ENCODE results near the gene TRIO. TPM values are rescaled to one million over a fixed set of nuclear protein-coding genes. Genes with fewer than 3 reads are reported as not detected.

Gene TRIO
- total and polyA plus RNA-seq, 2 donors (not counting 3 experiments of a cell fraction or from before 2014, with no cell fraction given) = 82.9 to 248 TPM

DNA sequence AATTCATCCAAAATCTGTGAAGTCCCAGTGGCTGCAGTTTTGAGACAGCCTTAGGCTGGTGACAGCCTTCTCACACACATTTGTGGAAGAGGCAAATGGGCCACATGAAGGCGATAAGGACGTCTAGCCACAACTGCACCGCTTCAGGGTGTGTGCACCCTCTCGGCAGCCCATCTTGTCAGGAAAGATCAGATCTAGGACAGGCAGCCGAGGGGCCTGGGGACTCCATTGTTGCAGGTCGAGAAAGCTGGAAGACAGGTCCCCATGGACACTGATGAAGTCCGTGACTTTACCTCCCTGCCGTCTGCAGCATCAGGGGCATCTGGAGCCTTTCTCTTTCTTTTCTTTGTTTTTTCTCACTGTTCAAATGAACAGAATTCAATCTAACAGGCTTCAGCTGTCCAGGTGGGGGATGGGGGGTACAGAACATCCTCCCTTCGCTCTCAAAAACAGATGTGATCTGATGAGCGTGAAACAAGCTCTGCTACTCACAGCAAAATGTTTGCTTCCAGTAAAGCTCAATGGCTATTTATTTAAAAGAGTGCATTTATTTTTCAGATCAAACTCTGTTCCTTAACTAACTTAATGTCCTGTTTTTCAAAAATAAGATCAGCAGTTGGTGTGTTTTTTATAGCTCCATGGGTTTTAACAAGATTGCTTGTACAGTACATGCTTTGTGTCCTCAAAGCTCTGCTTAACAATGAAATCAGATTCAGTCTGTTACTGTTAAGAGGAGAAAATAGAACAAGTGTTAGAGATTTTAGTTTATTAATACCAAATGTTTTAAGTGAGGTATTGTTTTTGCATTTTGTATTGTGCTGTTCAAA is 326.6 kb downstream of the TRIO start:
- H3K4me1 ChIP-seq (ENCODE audit: control insufficient read depth, extremely low read depth, insufficient read depth, low read length) = peaks cover under 1% of the 10 kb centered on the region
- TF ChIP-seq GATA2 (IDR thresholded peaks at IDR 0.05; ENCODE audit: insufficient read depth, insufficient read length, low read depth, low read length) (no peak), JUN (IDR thresholded peaks at IDR 0.05; ENCODE audit: borderline replicate concordance, insufficient read depth, insufficient read length, low read depth) (no peak), MYC (IDR thresholded peaks at IDR 0.05; ENCODE audit: low read depth, low read length) (no peak), EZH2 (IDR thresholded peaks at IDR 0.05; ENCODE audit: borderline replicate concordance, low read depth, low read length, severe bottlenecking) (no peak), FOS (IDR thresholded peaks at IDR 0.05; ENCODE audit: borderline replicate concordance, insufficient read depth, low read length) (no peak), POLR2AphosphoS5 (IDR thresholded peaks at IDR 0.05; ENCODE audit: insufficient read depth, low read depth, low read length) (no peak), POLR2A (IDR thresholded peaks at IDR 0.05; ENCODE audit: low read depth, low read length) (no peak)
- TF ChIP-seq, protein P1, sequence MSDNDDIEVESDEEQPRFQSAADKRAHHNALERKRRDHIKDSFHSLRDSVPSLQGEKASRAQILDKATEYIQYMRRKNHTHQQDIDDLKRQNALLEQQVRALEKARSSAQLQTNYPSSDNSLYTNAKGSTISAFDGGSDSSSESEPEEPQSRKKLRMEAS (IDR thresholded peaks at IDR 0.05; ENCODE audit: insufficient read depth, insufficient read length) = no peak
- TF ChIP-seq, protein P2, sequence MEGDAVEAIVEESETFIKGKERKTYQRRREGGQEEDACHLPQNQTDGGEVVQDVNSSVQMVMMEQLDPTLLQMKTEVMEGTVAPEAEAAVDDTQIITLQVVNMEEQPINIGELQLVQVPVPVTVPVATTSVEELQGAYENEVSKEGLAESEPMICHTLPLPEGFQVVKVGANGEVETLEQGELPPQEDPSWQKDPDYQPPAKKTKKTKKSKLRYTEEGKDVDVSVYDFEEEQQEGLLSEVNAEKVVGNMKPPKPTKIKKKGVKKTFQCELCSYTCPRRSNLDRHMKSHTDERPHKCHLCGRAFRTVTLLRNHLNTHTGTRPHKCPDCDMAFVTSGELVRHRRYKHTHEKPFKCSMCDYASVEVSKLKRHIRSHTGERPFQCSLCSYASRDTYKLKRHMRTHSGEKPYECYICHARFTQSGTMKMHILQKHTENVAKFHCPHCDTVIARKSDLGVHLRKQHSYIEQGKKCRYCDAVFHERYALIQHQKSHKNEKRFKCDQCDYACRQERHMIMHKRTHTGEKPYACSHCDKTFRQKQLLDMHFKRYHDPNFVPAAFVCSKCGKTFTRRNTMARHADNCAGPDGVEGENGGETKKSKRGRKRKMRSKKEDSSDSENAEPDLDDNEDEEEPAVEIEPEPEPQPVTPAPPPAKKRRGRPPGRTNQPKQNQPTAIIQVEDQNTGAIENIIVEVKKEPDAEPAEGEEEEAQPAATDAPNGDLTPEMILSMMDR (IDR thresholded peaks at IDR 0.05; ENCODE audit: extremely low read depth in 1 of 2, insufficient read depth in 1 of 2, low read depth in 1 of 2, low read length in 2 of 2) = no peak
- ChIA-PET POLR2A (no interaction called here), CTCF (interaction anchor here (1.1 to 1.8 kb wide), 2 partner anchors 10 to 179 kb away, joined by 3 to 7 read pairs; no protein-coding TSS in a partner anchor)
- peaks cover 17 to 22% of the 10 kb centered on the region in 2 experiments for H3K36me3 ChIP-seq (ENCODE audit: control insufficient read depth in 2 of 2, extremely low read depth in 1 of 2, insufficient read depth in 2 of 2, low read length in 2 of 2)
- H4K20me1 ChIP-seq (replicated peaks; ENCODE audit: control insufficient read depth, extremely low read depth, insufficient read depth, low read length) = no peaks in the 10 kb centered on the region
- FAIRE-seq (no peak), DNase-seq (ENCODE audit: low read depth, low spot score) (no peak)
- H3K4me3 ChIP-seq (replicated peaks in 1 of 3; ENCODE audit: insufficient read depth in 1 of 3, low read depth in 1 of 3, low read length in 3 of 3) = no peak overlapping the region
- no peaks in the 10 kb centered on the region for H3K9me1 ChIP-seq (replicated peaks; ENCODE audit: control insufficient read depth, extremely low read depth, insufficient read depth, low read length)
- H3K9ac ChIP-seq (replicated peaks; ENCODE audit: extremely low read depth, insufficient read depth, low read length) = no peak overlapping the region
- intact Hi-C loops (cut with micrococcal nuclease) = no loop called here
- H3K27me3 ChIP-seq (ENCODE audit: control insufficient read depth in 2 of 2, insufficient read depth in 2 of 2, low read length in 2 of 2) = no peaks in the 10 kb centered on the region
- H3K4me2 ChIP-seq (ENCODE audit: insufficient read depth, low read length) = no peak overlapping the region
- BruUV-seq (replicated peaks) = no TSS peak
- dilution Hi-C loops (cut with MboI; ENCODE audit: extremely low pct_ligation_motif_present, low sequenced_read_pairs) = no loop called here
- H2AFZ ChIP-seq (ENCODE audit: low read depth, low read length) = no peak overlapping the region
- H3K79me2 ChIP-seq (ENCODE audit: control insufficient read depth, insufficient read depth, low read length) = no peaks in the 10 kb centered on the region
- H3K27ac ChIP-seq (ENCODE audit: insufficient read depth, low read depth, low read length) = no peak overlapping the region
- H3K9me3 ChIP-seq (replicated peaks; ENCODE audit: control insufficient read depth, insufficient read depth, low read length) = no peaks in the 10 kb centered on the region
